Subcutaneous abdominal adipose tissue (tissue), 5 donors: Measurements from ENCODE around the gene CNIH4.

Experiments used
- H3K27ac ChIP-seq: one replicate; pipeline ENCODE4 v1.7.0; 2013; ENCODE audit warnings: low read depth, mild to moderate bottlenecking, inconsistent platforms, low read length, moderate library complexity
- H3K27me3 ChIP-seq, 5 donors: one replicate each; pipeline ENCODE4 v1.7.0; 2013; ENCODE audit warnings: low read length in 5 of 5, inconsistent platforms in 1 of 5; ENCODE audit not compliant: control insufficient read depth in 5 of 5, insufficient read depth in 4 of 5
- H3K36me3 ChIP-seq, 5 donors: one replicate each; pipeline ENCODE4 v1.7.0; 2013; ENCODE audit warnings: low read length in 5 of 5; ENCODE audit not compliant: control insufficient read depth in 5 of 5, insufficient read depth in 5 of 5
- H3K4me1 ChIP-seq, 5 donors: one replicate each; pipeline ENCODE4 v1.7.0; 2013; ENCODE audit warnings: low read length in 5 of 5, mild to moderate bottlenecking in 3 of 5, moderate library complexity in 1 of 5; ENCODE audit not compliant: control insufficient read depth in 5 of 5, insufficient read depth in 5 of 5
- H3K4me3 ChIP-seq, 5 donors: one replicate each; pipeline ENCODE4 v1.7.0; 2013; ENCODE audit warnings: low read length in 5 of 5, low read depth in 1 of 5
- H3K9ac ChIP-seq, 5 donors: one replicate each; pipeline ENCODE4 v1.7.0; 2013; ENCODE audit warnings: low read length in 5 of 5, mild to moderate bottlenecking in 4 of 5, moderate library complexity in 3 of 5
- H3K9me3 ChIP-seq, 5 donors: one replicate each; pipeline ENCODE4 v1.7.0; 2013; ENCODE audit warnings: low read length in 5 of 5; ENCODE audit not compliant: control insufficient read depth in 5 of 5
- donor health status: healthy.
- donor health status: healthy.
- donor health status: healthy.
- donor health status: healthy.
- donor health status: healthy.

CNIH4 gene

DNA sequence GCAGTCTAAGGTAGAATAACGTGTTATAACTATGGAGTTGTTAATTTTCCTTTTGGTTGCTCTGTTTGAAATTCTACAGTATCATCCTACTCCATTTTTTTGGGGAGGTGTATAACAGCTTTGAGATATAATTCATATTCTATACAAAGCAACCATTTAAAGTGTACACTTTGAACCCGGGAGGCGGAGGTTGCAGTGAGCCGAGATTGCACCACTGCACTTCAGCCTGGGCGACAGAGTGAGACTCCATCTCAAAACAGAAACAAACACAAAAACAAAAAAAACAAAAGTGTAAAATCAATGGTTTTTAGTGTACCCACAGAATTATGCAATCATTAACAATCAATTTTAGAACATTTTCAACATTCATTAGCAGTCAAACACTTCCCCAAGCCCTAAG lies 33.8 kb downstream of the CNIH4 start:
- Histone ChIP-seq H3K36me3 (peaks cover 58 to 73% (median 69%) of the 10 kb centered on the region in 5 donors), H3K9ac (no peak overlapping the region)

DNA sequence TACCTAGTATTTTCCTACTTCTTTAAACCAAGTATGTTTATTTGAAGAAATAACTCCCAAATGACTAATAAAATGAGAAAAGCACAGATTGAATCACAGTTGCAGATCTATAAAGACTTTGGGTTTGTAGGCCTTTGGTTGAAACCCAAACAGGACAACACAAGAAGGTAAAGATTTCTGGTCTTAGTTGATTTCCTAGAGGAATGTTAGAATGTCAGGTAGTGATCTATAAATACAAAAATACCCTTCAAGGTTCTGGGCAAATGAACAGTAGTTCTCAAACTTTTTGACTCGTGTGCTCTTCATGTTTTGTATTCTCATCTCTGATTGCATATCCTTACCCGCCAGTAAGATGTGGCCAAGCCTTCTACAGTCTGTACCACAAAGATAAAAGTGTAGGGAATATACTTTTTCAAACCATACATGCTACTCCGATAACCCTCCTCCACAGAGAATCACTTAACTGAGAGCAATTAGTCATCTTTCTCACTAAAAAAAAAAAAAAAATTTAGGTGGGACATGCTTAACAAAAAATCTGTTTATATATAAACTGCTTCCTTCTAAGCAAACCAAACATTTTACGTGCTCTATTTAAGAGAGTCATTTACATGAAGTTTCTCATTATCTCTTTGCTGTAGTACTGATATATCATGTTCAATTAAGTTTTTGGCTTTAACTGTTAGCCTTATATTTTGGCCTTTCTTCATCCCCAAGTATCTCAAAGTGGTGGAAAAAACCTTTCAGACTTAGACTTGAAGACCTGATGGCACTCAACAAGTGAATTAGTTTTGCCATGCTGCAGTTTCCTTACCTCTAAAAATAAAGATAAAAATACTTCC lies 36.0 kb downstream of the CNIH4 start:
- no peak overlapping the region for H3K4me3 ChIP-seq
- no peaks in the 10 kb centered on the region for H3K9me3 ChIP-seq
- no peaks in the 10 kb centered on the region for H3K4me1 ChIP-seq
- peaks cover 65 to 88% (median 80%) of the 10 kb centered on the region in 5 donors for H3K36me3 ChIP-seq
- no peak overlapping the region for H3K9ac ChIP-seq
- H3K27me3 ChIP-seq: no peaks in the 10 kb centered on the region
- H3K27ac ChIP-seq: no peak overlapping the region

More for the DNA sequence above, 33.8 kb downstream of the CNIH4 start:
- no peaks in the 10 kb centered on the region for H3K27me3 ChIP-seq
- no peak overlapping the region for H3K4me3 ChIP-seq
- H3K27ac ChIP-seq: no peak overlapping the region
- no peaks in the 10 kb centered on the region for H3K9me3 ChIP-seq
- H3K4me1 ChIP-seq: no peaks in the 10 kb centered on the region

GRCh38 chr1:224393294-224393693 lies 36.6 kb downstream of the CNIH4 start:
- H3K4me1 ChIP-seq: no peaks in the 10 kb centered on the region
- H3K4me3 ChIP-seq: no peak overlapping the region
- H3K36me3 ChIP-seq: peaks cover 68 to 90% (median 81%) of the 10 kb centered on the region in 5 donors
- no peaks in the 10 kb centered on the region for H3K9me3 ChIP-seq
- no peak overlapping the region for H3K9ac ChIP-seq
- no peak overlapping the region for H3K27ac ChIP-seq
- H3K27me3 ChIP-seq: no peaks in the 10 kb centered on the region

DNA sequence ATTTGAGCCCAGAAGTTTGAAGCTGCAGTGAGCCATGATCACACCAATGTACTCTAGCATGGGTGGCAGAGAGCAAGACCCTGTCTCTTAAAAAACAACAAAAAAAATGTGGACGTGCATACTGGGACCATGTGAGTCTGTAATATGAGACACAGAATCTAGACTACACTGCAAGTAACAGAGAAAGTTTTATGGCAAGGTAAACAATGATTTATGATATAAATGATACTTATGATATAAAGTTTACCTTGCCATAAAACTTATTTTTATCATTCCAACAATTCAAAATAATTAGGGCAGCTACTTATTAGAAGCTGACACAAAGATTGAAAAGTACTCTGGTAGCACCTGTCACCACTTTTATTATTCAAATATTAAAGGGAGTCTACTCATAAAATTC lies 43.2 kb downstream of the CNIH4 start:
- no peak overlapping the region for H3K9ac ChIP-seq
- peaks cover 66 to 92% (median 85%) of the 10 kb centered on the region in 5 donors for H3K36me3 ChIP-seq
- H3K27me3 ChIP-seq: no peaks in the 10 kb centered on the region
- H3K4me3 ChIP-seq: no peak overlapping the region
- no peaks in the 10 kb centered on the region for H3K4me1 ChIP-seq
- H3K27ac ChIP-seq: no peak overlapping the region
- no peaks in the 10 kb centered on the region for H3K9me3 ChIP-seq

GRCh38 chr1:224402472-224403036 lies 45.9 kb downstream of the CNIH4 start:
- Histone ChIP-seq H3K36me3 (peaks cover 59 to 85% (median 74%) of the 10 kb centered on the region in 5 donors), H3K9ac (no peak overlapping the region), H3K9me3 (no peaks in the 10 kb centered on the region), H3K27ac (no peak overlapping the region), H3K27me3 (no peaks in the 10 kb centered on the region), H3K4me3 (no peak overlapping the region), H3K4me1 (peaks cover 0 to 3% (median 0%) of the 10 kb centered on the region in 5 donors)

- no peaks in the 10 kb centered on the region for H3K27me3 ChIP-seq
- H3K36me3 ChIP-seq: peaks cover 56 to 81% (median 67%) of the 10 kb centered on the region in 5 donors
- H3K27ac ChIP-seq: no peak overlapping the region
- no peak overlapping the region for H3K9ac ChIP-seq
- H3K4me3 ChIP-seq: no peak overlapping the region
- peaks cover 0 to 3% (median 0%) of the 10 kb centered on the region in 5 donors for H3K4me1 ChIP-seq
- H3K9me3 ChIP-seq: no peaks in the 10 kb centered on the region
Observed at GRCh38 chr1:224404916-224405603, 48.4 kb downstream of the CNIH4 start.

GRCh38 chr1:224405604-224405970 lies 48.9 kb downstream of the CNIH4 start:
- Histone ChIP-seq H3K36me3 (peaks cover 59 to 84% (median 69%) of the 10 kb centered on the region in 5 donors), H3K27ac (no peak overlapping the region), H3K4me1 (peaks cover 0 to 3% (median 0%) of the 10 kb centered on the region in 5 donors), H3K9me3 (no peaks in the 10 kb centered on the region), H3K9ac (no peak overlapping the region), H3K27me3 (no peaks in the 10 kb centered on the region), H3K4me3 (no peak overlapping the region)

GRCh38 chr1:224406216-224406615 lies 49.5 kb downstream of the CNIH4 start:
- Histone ChIP-seq H3K9me3 (no peaks in the 10 kb centered on the region), H3K27ac (no peak overlapping the region), H3K9ac (no peak overlapping the region), H3K4me1 (peaks cover 0 to 3% (median 0%) of the 10 kb centered on the region in 5 donors), H3K27me3 (no peaks in the 10 kb centered on the region), H3K36me3 (peaks cover 59 to 84% (median 69%) of the 10 kb centered on the region in 5 donors), H3K4me3 (no peak overlapping the region)

- Histone ChIP-seq H3K9ac (no peak overlapping the region), H3K27ac (no peak overlapping the region), H3K27me3 (no peaks in the 10 kb centered on the region), H3K36me3 (peaks cover 49 to 84% (median 64%) of the 10 kb centered on the region in 5 donors), H3K9me3 (no peaks in the 10 kb centered on the region), H3K4me3 (no peak overlapping the region), H3K4me1 (peaks cover 0 to 3% (median 0%) of the 10 kb centered on the region in 5 donors)
Observed at GRCh38 chr1:224407571-224408293, 51.1 kb downstream of the CNIH4 start.
